H9 (cell line): ENCODE measurements around the gene ANKMY2. TPM values are rescaled to one million over a fixed set of nuclear protein-coding genes. Genes with fewer than 3 reads are reported as not detected.

Experiments
- DNase-seq: peaks from one replicate; pipeline ENCODE4 v3.0.0-alpha.2; 2017
- H2AFZ ChIP-seq: one replicate; pipeline ENCODE4 v1.6.1; 2013; ENCODE audit warnings: mild to moderate bottlenecking, low read length, control low read depth, moderate library complexity
- H2AK5ac ChIP-seq: 2 replicates; pipeline ENCODE4 v1.6.1; 2013; ENCODE audit warnings: low read length, control low read depth, mixed read lengths; ENCODE audit not compliant: insufficient read length
- H2BK120ac ChIP-seq: one replicate; pipeline ENCODE4 v1.6.1; 2013; ENCODE audit warnings: low read depth, mild to moderate bottlenecking, low read length, control low read depth, inconsistent platforms; ENCODE audit not compliant: poor library complexity, severe bottlenecking
- H2BK12ac ChIP-seq: 2 replicates; pipeline ENCODE4 v1.6.1; 2013; ENCODE audit warnings: low read length, control low read depth, mixed read lengths, low read depth; ENCODE audit not compliant: insufficient read length
- H2BK15ac ChIP-seq: 2 replicates; pipeline ENCODE4 v1.6.1; 2013; ENCODE audit warnings: low read depth, low read length, control low read depth
- H2BK20ac ChIP-seq: one replicate; pipeline ENCODE4 v1.6.1; 2013; ENCODE audit warnings: low read depth, mild to moderate bottlenecking, low read length, control low read depth, inconsistent platforms; ENCODE audit not compliant: poor library complexity, severe bottlenecking
- H2BK5ac ChIP-seq: 2 replicates; pipeline ENCODE4 v1.6.1; 2013; ENCODE audit warnings: low read length, control low read depth, mixed read lengths; ENCODE audit not compliant: insufficient read length
- H3K14ac ChIP-seq: 2 replicates; pipeline ENCODE4 v1.6.1; 2013; ENCODE audit warnings: low read length, control low read depth; ENCODE audit not compliant: insufficient read depth
- H3K18ac ChIP-seq: 2 replicates; pipeline ENCODE4 v1.6.1; 2013; ENCODE audit warnings: low read depth, mild to moderate bottlenecking, mixed read lengths, low read length, control low read depth; ENCODE audit not compliant: insufficient read length
- H3K23ac ChIP-seq: 2 replicates; pipeline ENCODE4 v1.6.1; 2013; ENCODE audit warnings: low read length, control low read depth, mixed read lengths, low read depth; ENCODE audit not compliant: insufficient read length
- H3K23me2 ChIP-seq: 2 replicates; pipeline ENCODE4 v1.6.1; 2013; ENCODE audit warnings: low read depth, mild to moderate bottlenecking, mixed read lengths, low read length, control low read depth; ENCODE audit not compliant: insufficient read length, poor library complexity, severe bottlenecking
- H3K27ac ChIP-seq: 2 replicates; pipeline ENCODE4 v1.5.1; 2013; ENCODE audit warnings: low read length, control low read depth, mixed read lengths, low read depth; ENCODE audit not compliant: insufficient read length
- H3K27me3 ChIP-seq: 2 replicates; pipeline ENCODE4 v1.6.1; 2013; ENCODE audit warnings: low read length, control low read depth, inconsistent platforms; ENCODE audit not compliant: insufficient read depth
- H3K4ac ChIP-seq: 2 replicates; pipeline ENCODE4 v1.6.1; 2013; ENCODE audit warnings: low read depth, mild to moderate bottlenecking, control low read depth, inconsistent platforms, low read length, moderate library complexity
- H3K4me1 ChIP-seq: 2 replicates; pipeline ENCODE4 v1.6.1; 2013; ENCODE audit warnings: low read length, control low read depth, inconsistent platforms; ENCODE audit not compliant: insufficient read depth
- H3K4me2 ChIP-seq: 2 replicates; pipeline ENCODE4 v1.6.1; 2013; ENCODE audit warnings: low read length, control low read depth, mixed read lengths; ENCODE audit not compliant: insufficient read length, insufficient read depth
- H3K56ac ChIP-seq: 2 replicates; pipeline ENCODE4 v1.6.1; 2013; ENCODE audit warnings: low read depth, mild to moderate bottlenecking, mixed read lengths, low read length, control low read depth; ENCODE audit not compliant: insufficient read length
- H3K79me1 ChIP-seq: 2 replicates; pipeline ENCODE4 v1.6.1; 2013; ENCODE audit warnings: low read depth, mild to moderate bottlenecking, moderate library complexity, low read length, control low read depth, inconsistent platforms; ENCODE audit not compliant: insufficient read depth, poor library complexity, severe bottlenecking
- H3K79me2 ChIP-seq: 2 replicates; pipeline ENCODE4 v1.6.1; 2013; ENCODE audit warnings: low read length, control low read depth, inconsistent platforms; ENCODE audit not compliant: insufficient read depth
- H3K9ac ChIP-seq: 2 replicates; pipeline ENCODE4 v1.6.1; 2013; ENCODE audit warnings: low read length, control low read depth, mixed read lengths; ENCODE audit not compliant: insufficient read length; ENCODE audit errors: extremely low read depth
- H3K9me3 ChIP-seq: one replicate; pipeline ENCODE4 v1.6.1; 2013; ENCODE audit warnings: low read depth, low read length, inconsistent platforms; ENCODE audit not compliant: control insufficient read depth
- H3T11ph ChIP-seq: one replicate; pipeline ENCODE4 v1.6.1; 2013; ENCODE audit warnings: mild to moderate bottlenecking, low read length, control low read depth, inconsistent platforms
- H4K20me1 ChIP-seq: one replicate; pipeline ENCODE4 v1.6.1; 2013; ENCODE audit not compliant: control insufficient read depth, insufficient read length, insufficient read depth
- H4K5ac ChIP-seq: 2 replicates; pipeline ENCODE4 v1.6.1; 2013; ENCODE audit warnings: low read depth, mild to moderate bottlenecking, mixed read lengths, low read length, control low read depth; ENCODE audit not compliant: insufficient read length
- H4K8ac ChIP-seq: replicated peaks from 2 replicates; pipeline ENCODE4 v1.6.1; 2013; ENCODE audit warnings: low read length, control low read depth, mixed read lengths, low read depth; ENCODE audit not compliant: insufficient read length
- H4K91ac ChIP-seq: 2 replicates; pipeline ENCODE4 v1.6.1; 2013; ENCODE audit warnings: low read depth, mild to moderate bottlenecking, moderate library complexity, mixed read lengths, low read length, control low read depth; ENCODE audit not compliant: insufficient read length
- H3K27ac Mint-ChIP-seq, 3 experiments: 2 replicates in 2 of 3; 3 replicates in 1 of 3; pipeline ENCODE4 v1.8.0; 2020 to 2021; ENCODE audit warnings: mixed read lengths in 3 of 3, mild to moderate bottlenecking in 1 of 3, moderate library complexity in 1 of 3
- H3K27me3 Mint-ChIP-seq: 2 replicates; pipeline ENCODE4 v1.8.0; 2021; ENCODE audit warnings: low read depth, mild to moderate bottlenecking, moderate library complexity, mixed read lengths
- H3K36me3 Mint-ChIP-seq, 3 experiments: 2 replicates in 2 of 3; 3 replicates in 1 of 3; pipeline ENCODE4 v1.8.0; 2020 to 2021; ENCODE audit warnings: low read depth in 3 of 3, mixed read lengths in 3 of 3; ENCODE audit not compliant: insufficient read depth in 1 of 3
- H3K4me1 Mint-ChIP-seq, 2 experiments: 2 replicates each; pipeline ENCODE4 v1.8.0; 2020; ENCODE audit warnings: mixed read lengths in 2 of 2
- H3K4me3 Mint-ChIP-seq, 2 experiments: 2 replicates in 1 of 2; 3 replicates in 1 of 2; pipeline ENCODE4 v1.8.0; 2020 to 2021; ENCODE audit warnings: mild to moderate bottlenecking in 2 of 2, mixed read lengths in 2 of 2, moderate library complexity in 1 of 2
- H3K9me3 Mint-ChIP-seq, 2 experiments: 2 replicates in 1 of 2; 3 replicates in 1 of 2; pipeline ENCODE4 v1.8.0; 2020; ENCODE audit warnings: mild to moderate bottlenecking in 2 of 2, mixed read lengths in 2 of 2, moderate library complexity in 1 of 2
- WGBS: extraction: QIAGEN DNeasy Blood & Tissue Kit; methylation state at CpG from one replicate; pipeline ENCODE4 v1.1.7; 2013; ENCODE audit warnings: missing lambda C conversion rate, low lambda C conversion rate, mixed read lengths; ENCODE audit not compliant: insufficient read length; ENCODE audit errors: extremely low coverage; 5-methylcytosine and 5-hydroxymethylcytosine counted together
- total RNA-seq: library from RNA; stranded (reverse); gene quantifications from 2 replicates; pipeline ENCODE4 v1.2.1, GENCODE V29; 2021
- TF ChIP-seq, protein P1 (sequence below): fragments of 200-600 bp; sonication (generic); conservative IDR thresholded peaks from 3 replicates; pipeline ENCODE4 v1.8.0; 2021; ENCODE audit warnings: antibody characterized with exemption, mild to moderate bottlenecking

ANKMY2 gene
- total RNA-seq, 1 experiment from 2014 or later = 12.7 TPM

GRCh38 chr7:16627236-16627635, 18.3 kb downstream of the ANKMY2 start:
- Mint-ChIP-seq H3K36me3 (peaks cover 0 to 9% (median 0%) of the 10 kb centered on the region in 3 experiments; a peak in 3 of 7 replicates), H3K27me3 (no peaks in the 10 kb centered on the region), H3K4me1 (peaks cover 10 to 12% of the 10 kb centered on the region in 2 experiments), H3K4me3 (no peak overlapping the region), H3K27ac (no peak overlapping the region), H3K9me3 (no peaks in the 10 kb centered on the region)
- H3K27me3 ChIP-seq = no peaks in the 10 kb centered on the region
- H3K56ac ChIP-seq = no peak overlapping the region
- H2BK12ac ChIP-seq = no peak overlapping the region
- H3K79me2 ChIP-seq = no peaks in the 10 kb centered on the region
- TF ChIP-seq, protein P1, sequence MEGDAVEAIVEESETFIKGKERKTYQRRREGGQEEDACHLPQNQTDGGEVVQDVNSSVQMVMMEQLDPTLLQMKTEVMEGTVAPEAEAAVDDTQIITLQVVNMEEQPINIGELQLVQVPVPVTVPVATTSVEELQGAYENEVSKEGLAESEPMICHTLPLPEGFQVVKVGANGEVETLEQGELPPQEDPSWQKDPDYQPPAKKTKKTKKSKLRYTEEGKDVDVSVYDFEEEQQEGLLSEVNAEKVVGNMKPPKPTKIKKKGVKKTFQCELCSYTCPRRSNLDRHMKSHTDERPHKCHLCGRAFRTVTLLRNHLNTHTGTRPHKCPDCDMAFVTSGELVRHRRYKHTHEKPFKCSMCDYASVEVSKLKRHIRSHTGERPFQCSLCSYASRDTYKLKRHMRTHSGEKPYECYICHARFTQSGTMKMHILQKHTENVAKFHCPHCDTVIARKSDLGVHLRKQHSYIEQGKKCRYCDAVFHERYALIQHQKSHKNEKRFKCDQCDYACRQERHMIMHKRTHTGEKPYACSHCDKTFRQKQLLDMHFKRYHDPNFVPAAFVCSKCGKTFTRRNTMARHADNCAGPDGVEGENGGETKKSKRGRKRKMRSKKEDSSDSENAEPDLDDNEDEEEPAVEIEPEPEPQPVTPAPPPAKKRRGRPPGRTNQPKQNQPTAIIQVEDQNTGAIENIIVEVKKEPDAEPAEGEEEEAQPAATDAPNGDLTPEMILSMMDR = no peak
- H3K23me2 ChIP-seq = no peaks in the 10 kb centered on the region
- H2BK120ac ChIP-seq = no peak overlapping the region
- no peaks in the 10 kb centered on the region for H4K20me1 ChIP-seq
- WGBS = no CpG with 5 or more reads among the region's 2 CpGs
- H3K4me1 ChIP-seq = peaks cover 3% of the 10 kb centered on the region; the same call in 1 of the 2 replicates
- no peak overlapping the region for H4K5ac ChIP-seq
- no peak overlapping the region for H2BK20ac ChIP-seq
- no peak overlapping the region for H2BK5ac ChIP-seq
- H3K14ac ChIP-seq = no peak overlapping the region
- no peak overlapping the region for H3K27ac ChIP-seq
- H4K8ac ChIP-seq = no peak overlapping the region
- no peak overlapping the region for H3T11ph ChIP-seq
- no peak for DNase-seq
- H3K9me3 ChIP-seq = no peaks in the 10 kb centered on the region
- H2AFZ ChIP-seq = no peak overlapping the region
- no peak overlapping the region for H3K18ac ChIP-seq
- H4K91ac ChIP-seq = no peak overlapping the region
- H3K23ac ChIP-seq = no peak overlapping the region
- no peak overlapping the region for H3K9ac ChIP-seq
- H3K79me1 ChIP-seq = no peaks in the 10 kb centered on the region
- H2AK5ac ChIP-seq = no peak overlapping the region
- no peak overlapping the region for H3K4me2 ChIP-seq
- no peak overlapping the region for H3K4ac ChIP-seq
- no peak overlapping the region for H2BK15ac ChIP-seq
